Gastroesophageal sphincter (tissue), 3 donors: Measurements from ENCODE around the gene ZNF282.

Experiments used
- CTCF ChIP-seq, 4 experiments: fragments of 200-600 bp in 2 of 4; fragments of 450-650 bp in 2 of 4; sonication (generic) in 1 of 4; IDR thresholded peaks; one replicate each; pipeline ENCODE4 v1.5.1; 2017 to 2019; ENCODE audit warnings: antibody characterized with exemption in 4 of 4, mild to moderate bottlenecking in 2 of 4, moderate library complexity in 2 of 4
- EP300 ChIP-seq: sonication (generic); formaldehyde crosslinking; IDR thresholded peaks from one replicate; pipeline ENCODE4 v1.6.1; 2017; ENCODE audit warnings: antibody characterized with exemption, mild to moderate bottlenecking
- POLR2A ChIP-seq, 2 donors: fragments of 450-650 bp; IDR thresholded peaks; one replicate each; pipeline ENCODE4 v1.6.1; 2017; ENCODE audit warnings: antibody characterized with exemption in 2 of 2, mild to moderate bottlenecking in 2 of 2, moderate library complexity in 1 of 2
- POLR2AphosphoS5 ChIP-seq: sonication (generic); formaldehyde crosslinking; IDR thresholded peaks from one replicate; pipeline ENCODE4 v1.6.1; 2017; ENCODE audit warnings: antibody characterized with exemption

GRCh38 chr7:149238051-149238450 lies 42.7 kb downstream of the ZNF282 start:
- TF ChIP-seq POLR2AphosphoS5 (no peak), CTCF (IDR thresholded peaks at IDR 0.05) (no peak), EP300 (no peak), POLR2A (IDR thresholded peaks at IDR 0.05) (no peak)
